ENCODE data around the gene KIF1B.
"Not testable (repeated sequence)": the region's sequence is repeated elsewhere in the genome, so short reads cannot be mapped to it uniquely, and the experiment has no call there.

KIF1B gene

GRCh38 chr1:10386761-10387676 lies 176.6 kb downstream of the KIF1B start:
- no peak for DNase-seq (ENCODE audit: low read depth)

GRCh38 chr1:10387677-10388386 lies 177.5 kb downstream of the KIF1B start:
- peak; percentile 83 for DNase-seq (ENCODE audit: low read depth)

- no peak for DNase-seq (ENCODE audit: low read depth)
These were observed 178.0 kb downstream of the KIF1B start for GRCh38 chr1:10388387-10388715.

- no peak for DNase-seq (ENCODE audit: low read depth)
These were observed 179.1 kb downstream of the KIF1B start for GRCh38 chr1:10389271-10389973.

- DNase-seq (ENCODE audit: low read depth), result no peak
These were observed 186.5 kb downstream of the KIF1B start for GRCh38 chr1:10396870-10397269.

- no peak for DNase-seq (ENCODE audit: low read depth)
These were observed 187.9 kb downstream of the KIF1B start for GRCh38 chr1:10398278-10398733.

- peak; percentile 98 for DNase-seq (ENCODE audit: low read depth)
These were observed 188.5 kb downstream of the KIF1B start, which contains the start of gene PGD for GRCh38 chr1:10398734-10399443. Gene PGD, plus strand, starts transcription at chr1:10399064. Its CDS starts 54 bp downstream, at chr1:10399118.

GRCh38 chr1:10399444-10399941 lies 189.1 kb downstream of the KIF1B start:
- no peak for DNase-seq (ENCODE audit: low read depth)

- DNase-seq (ENCODE audit: low read depth), result no peak
These were observed 189.6 kb downstream of the KIF1B start for GRCh38 chr1:10400013-10400412.

- no peak for DNase-seq (ENCODE audit: low read depth)
These were observed 190.9 kb downstream of the KIF1B start for GRCh38 chr1:10401281-10401680.

GRCh38 chr1:10402729-10403274 lies 192.4 kb downstream of the KIF1B start:
- DNase-seq (ENCODE audit: low read depth), result no peak

- no peak for DNase-seq (ENCODE audit: low read depth)
These were observed 196.8 kb downstream of the KIF1B start for GRCh38 chr1:10407201-10407600.

- no peak for DNase-seq (ENCODE audit: low read depth)
These were observed 205.0 kb downstream of the KIF1B start for GRCh38 chr1:10415211-10415930.

GRCh38 chr1:10415967-10416366 lies 205.6 kb downstream of the KIF1B start:
- not testable (repeated sequence) for DNase-seq (ENCODE audit: low read depth)

- DNase-seq (ENCODE audit: low read depth), result not testable (repeated sequence)
These were observed 208.4 kb downstream of the KIF1B start for GRCh38 chr1:10418741-10419140.

- DNase-seq (ENCODE audit: low read depth), result no peak
These were observed 209.0 kb downstream of the KIF1B start for GRCh38 chr1:10419351-10419750.

- no peak for DNase-seq (ENCODE audit: low read depth)
These were observed 211.3 kb downstream of the KIF1B start for GRCh38 chr1:10421637-10422036.

GRCh38 chr1:10424034-10424433 lies 213.7 kb downstream of the KIF1B start:
- peak; percentile 32 for DNase-seq (ENCODE audit: low read depth)

GRCh38 chr1:10424651-10425050 lies 214.3 kb downstream of the KIF1B start:
- DNase-seq (ENCODE audit: low read depth), result no peak

- not testable (repeated sequence) for DNase-seq (ENCODE audit: low read depth)
These were observed 215.6 kb downstream of the KIF1B start for GRCh38 chr1:10425826-10426534.
